OCI-LY1 (cell line): ENCODE data around the gene EIF2D.

ENCODE experiments used
- H2AFZ ChIP-seq: fragments of 200-600 bp; sonication (generic), shearing (Covaris generic); 2 replicates; pipeline ENCODE4 v1.6.0; 2014; ENCODE audit warnings: antibody characterized with exemption, mild to moderate bottlenecking, low read length
- H3F3A ChIP-seq: fragments of 200-600 bp; sonication (generic), shearing (Covaris generic); 2 replicates; pipeline ENCODE4 v1.6.0; 2014; ENCODE audit warnings: mild to moderate bottlenecking, antibody characterized with exemption, low read length, moderate library complexity; ENCODE audit not compliant: insufficient read depth
- H3K27ac ChIP-seq: fragments of 200-600 bp; sonication (generic); 2 replicates; pipeline ENCODE4 v1.5.1; 2014; ENCODE audit warnings: low read length, mixed run types, mild to moderate bottlenecking, low read depth; ENCODE audit not compliant: poor library complexity, severe bottlenecking
- H3K27me3 ChIP-seq: fragments of 200-600 bp; sonication (generic); 2 replicates; pipeline ENCODE4 v1.6.0; 2014; ENCODE audit warnings: antibody characterized with exemption, mild to moderate bottlenecking, low read length, moderate library complexity; ENCODE audit not compliant: insufficient read depth
- H3K36me3 ChIP-seq: fragments of 200-600 bp; sonication (generic); 2 replicates; pipeline ENCODE4 v1.6.1; 2014; ENCODE audit warnings: mild to moderate bottlenecking, antibody characterized with exemption, low read length, moderate library complexity, mixed read lengths; ENCODE audit not compliant: insufficient read depth
- H3K4me1 ChIP-seq: fragments of 200-600 bp; sonication (generic); 2 replicates; pipeline ENCODE4 v1.5.1; 2014; ENCODE audit warnings: mild to moderate bottlenecking, low read length, moderate library complexity; ENCODE audit not compliant: insufficient read depth, severe bottlenecking
- H3K4me2 ChIP-seq: fragments of 200-600 bp; sonication (generic), shearing (Covaris generic); 2 replicates; pipeline ENCODE4 v1.6.1; 2014; ENCODE audit warnings: low read length
- H3K4me3 ChIP-seq: fragments of 200-600 bp; sonication (generic); 2 replicates; pipeline ENCODE4 v1.5.1; 2014; ENCODE audit warnings: low read length, low read depth, mild to moderate bottlenecking, mixed read lengths; ENCODE audit not compliant: poor library complexity, severe bottlenecking
- H3K79me2 ChIP-seq: fragments of 200-600 bp; shearing (Covaris generic); 2 replicates; pipeline ENCODE4 v1.6.1; 2016; ENCODE audit warnings: mixed run types, low read length, mixed read lengths; ENCODE audit not compliant: insufficient read depth
- H3K9ac ChIP-seq: fragments of 200-600 bp; sonication (generic), shearing (Covaris generic); 2 replicates; pipeline ENCODE4 v1.6.1; 2014; ENCODE audit warnings: mild to moderate bottlenecking, low read length, mixed read lengths
- H3K9me2 ChIP-seq: fragments of 200-600 bp; sonication (generic), shearing (Covaris generic); 2 replicates; pipeline ENCODE4 v1.6.1; 2014; ENCODE audit warnings: low read depth, mild to moderate bottlenecking, low read length, mixed read lengths
- H3K9me3 ChIP-seq: fragments of 200-600 bp; shearing (Covaris generic); 2 replicates; pipeline ENCODE4 v1.6.1; 2014; ENCODE audit warnings: low read length, mixed read lengths
- H4K20me1 ChIP-seq: fragments of 200-600 bp; sonication (generic), shearing (Covaris generic); 2 replicates; pipeline ENCODE4 v1.6.0; 2016; ENCODE audit warnings: mild to moderate bottlenecking, low read length; ENCODE audit not compliant: insufficient read depth
- EZH2 ChIP-seq: fragments of 200-600 bp; sonication (generic), shearing (Covaris generic); IDR thresholded peaks from 2 replicates; pipeline ENCODE4 v1.8.0; 2017; ENCODE audit warnings: borderline replicate concordance, mixed run types, mild to moderate bottlenecking, antibody characterized with exemption, low read length, moderate library complexity, mixed read lengths
- TF ChIP-seq, protein P1 (sequence below): fragments of 200-600 bp; sonication (generic), shearing (Covaris generic); IDR thresholded peaks from 2 replicates; pipeline ENCODE4 v1.5.1; 2017; ENCODE audit warnings: mild to moderate bottlenecking, antibody characterized with exemption, low read length, moderate library complexity, mixed read lengths

EIF2D gene

DNA sequence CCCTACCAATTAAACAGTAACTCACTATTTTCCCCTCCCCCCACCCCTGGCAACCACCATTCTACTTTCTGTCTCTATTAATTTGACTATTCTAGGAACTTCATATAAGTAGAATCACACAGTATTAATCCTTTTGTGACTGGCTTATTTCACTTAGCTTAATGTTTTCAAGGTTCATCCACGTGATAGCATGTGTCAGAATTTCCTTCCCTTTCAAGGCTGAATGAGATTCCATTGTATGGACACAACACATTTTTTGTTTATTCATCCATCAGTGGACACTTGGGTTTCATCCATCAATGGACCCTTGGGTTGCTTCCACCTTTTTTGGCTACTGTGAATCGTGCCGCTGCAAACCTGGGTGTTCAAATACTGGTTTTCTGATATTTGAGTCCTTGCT, 41.7 kb downstream of the EIF2D start:
- H4K20me1 ChIP-seq = no peaks in the 10 kb centered on the region
- no peaks in the 10 kb centered on the region; the same call in 1 of the 2 replicates for H3K79me2 ChIP-seq
- peaks cover 38% of the 10 kb centered on the region; the same call in 1 of the 2 replicates for H3K36me3 ChIP-seq
- TF ChIP-seq, protein P1, sequence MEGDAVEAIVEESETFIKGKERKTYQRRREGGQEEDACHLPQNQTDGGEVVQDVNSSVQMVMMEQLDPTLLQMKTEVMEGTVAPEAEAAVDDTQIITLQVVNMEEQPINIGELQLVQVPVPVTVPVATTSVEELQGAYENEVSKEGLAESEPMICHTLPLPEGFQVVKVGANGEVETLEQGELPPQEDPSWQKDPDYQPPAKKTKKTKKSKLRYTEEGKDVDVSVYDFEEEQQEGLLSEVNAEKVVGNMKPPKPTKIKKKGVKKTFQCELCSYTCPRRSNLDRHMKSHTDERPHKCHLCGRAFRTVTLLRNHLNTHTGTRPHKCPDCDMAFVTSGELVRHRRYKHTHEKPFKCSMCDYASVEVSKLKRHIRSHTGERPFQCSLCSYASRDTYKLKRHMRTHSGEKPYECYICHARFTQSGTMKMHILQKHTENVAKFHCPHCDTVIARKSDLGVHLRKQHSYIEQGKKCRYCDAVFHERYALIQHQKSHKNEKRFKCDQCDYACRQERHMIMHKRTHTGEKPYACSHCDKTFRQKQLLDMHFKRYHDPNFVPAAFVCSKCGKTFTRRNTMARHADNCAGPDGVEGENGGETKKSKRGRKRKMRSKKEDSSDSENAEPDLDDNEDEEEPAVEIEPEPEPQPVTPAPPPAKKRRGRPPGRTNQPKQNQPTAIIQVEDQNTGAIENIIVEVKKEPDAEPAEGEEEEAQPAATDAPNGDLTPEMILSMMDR = no peak
- TF ChIP-seq EZH2 = no peak
- H3K27me3 ChIP-seq = no peaks in the 10 kb centered on the region
- H2AFZ ChIP-seq = no peak overlapping the region
- peaks cover 36% of the 10 kb centered on the region for H3K4me1 ChIP-seq
- no peaks in the 10 kb centered on the region for H3K9me3 ChIP-seq
- H3F3A ChIP-seq = no peaks in the 10 kb centered on the region
- H3K4me2 ChIP-seq = no peak overlapping the region
- no peak overlapping the region for H3K4me3 ChIP-seq
- no peak overlapping the region for H3K27ac ChIP-seq
- no peaks in the 10 kb centered on the region for H3K9me2 ChIP-seq
- H3K9ac ChIP-seq = no peak overlapping the region

DNA sequence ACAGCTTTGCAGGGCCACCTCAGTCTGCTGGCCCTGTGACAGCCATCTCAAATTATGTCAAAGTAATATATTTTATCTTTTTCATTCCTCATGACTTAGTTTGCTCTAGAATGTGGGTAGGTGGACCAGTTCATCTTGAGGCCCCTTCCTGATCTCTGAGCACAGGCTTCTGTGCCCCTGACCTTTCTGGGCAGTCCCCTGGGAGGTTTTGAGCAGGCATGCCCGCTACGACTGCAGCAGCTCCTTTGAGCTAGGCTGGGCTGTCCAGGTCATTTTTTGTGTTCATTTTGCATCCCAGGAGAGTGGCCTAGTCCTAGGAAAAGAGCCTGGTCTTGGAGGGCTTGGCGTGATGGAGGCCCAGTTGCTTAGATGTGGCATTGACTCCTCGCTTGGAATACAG, 42.7 kb downstream of the EIF2D start:
- H3K4me3 ChIP-seq = no peak overlapping the region
- H3K27ac ChIP-seq = no peak overlapping the region
- no peak overlapping the region for H3K9ac ChIP-seq
- no peaks in the 10 kb centered on the region; the same call in 1 of the 2 replicates for H3K79me2 ChIP-seq
- no peaks in the 10 kb centered on the region for H3K9me3 ChIP-seq
- H3K4me2 ChIP-seq = no peak overlapping the region
- H2AFZ ChIP-seq = no peak overlapping the region
- TF ChIP-seq, protein P1 = no peak
- no peak for TF ChIP-seq EZH2
- peaks cover 43% of the 10 kb centered on the region; the same call in 1 of the 2 replicates for H3K36me3 ChIP-seq
- no peaks in the 10 kb centered on the region for H3F3A ChIP-seq
- peaks cover 26% of the 10 kb centered on the region for H3K4me1 ChIP-seq
- no peaks in the 10 kb centered on the region for H3K9me2 ChIP-seq
- H3K27me3 ChIP-seq = no peaks in the 10 kb centered on the region
- H4K20me1 ChIP-seq = no peaks in the 10 kb centered on the region

DNA sequence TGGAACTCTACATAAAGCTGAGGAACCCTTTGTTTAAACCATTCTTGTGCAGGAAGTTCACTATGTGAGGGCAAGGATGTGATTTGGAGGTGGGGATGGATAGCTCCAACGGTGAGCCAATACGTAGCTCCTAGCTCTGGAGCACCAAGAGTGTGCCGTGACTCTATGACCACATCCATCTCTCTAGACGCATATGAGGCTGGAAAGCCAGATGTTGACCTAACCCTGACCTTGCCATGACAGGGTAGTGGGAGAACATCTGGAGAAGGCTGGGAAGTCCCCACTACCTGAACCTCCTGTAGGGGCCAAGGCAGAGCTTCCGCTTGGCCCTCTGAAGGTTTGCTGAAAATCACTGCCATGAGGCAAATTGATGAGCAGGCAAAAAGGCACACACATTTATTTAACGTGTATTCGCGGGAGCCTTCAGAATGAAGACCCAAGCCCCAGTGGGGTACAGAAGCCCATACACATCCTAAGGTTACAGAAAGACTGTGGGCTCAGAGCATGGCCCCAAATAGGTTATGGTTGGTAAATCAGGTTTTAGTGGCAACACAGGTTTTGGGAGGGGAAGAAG, 43.4 kb downstream of the EIF2D start:
- H3K4me2 ChIP-seq = no peak overlapping the region
- H3K79me2 ChIP-seq = no peaks in the 10 kb centered on the region; the same call in 1 of the 2 replicates
- H4K20me1 ChIP-seq = no peaks in the 10 kb centered on the region

More for the DNA sequence above, 43.4 kb downstream of the EIF2D start:
- Histone ChIP-seq H3K4me1 (peaks cover 22% of the 10 kb centered on the region), H3F3A (no peaks in the 10 kb centered on the region), H3K27me3 (no peaks in the 10 kb centered on the region), H3K9me3 (no peaks in the 10 kb centered on the region), H2AFZ (no peak overlapping the region), H3K9ac (no peak overlapping the region), H3K36me3 (peaks cover 50% of the 10 kb centered on the region; the same call in 1 of the 2 replicates), H3K27ac (no peak overlapping the region), H3K4me3 (no peak overlapping the region), H3K9me2 (no peaks in the 10 kb centered on the region)
- TF ChIP-seq, protein P1 = no peak
- TF ChIP-seq EZH2 = no peak
